GM21528 (cell line): ENCODE data around the gene SH3PXD2A.

Experiments used
- ATAC-seq: cut with Tn5 transposase; IDR thresholded peaks from one replicate; pipeline ENCODE4 v1.9.1; 2021; ENCODE audit warnings: mild to moderate bottlenecking, moderate library complexity; ENCODE audit not compliant: unreplicated experiment, low FRiP score

Gene SH3PXD2A

GRCh38 chr10:103836273-103836672 lies 19.1 kb downstream of the SH3PXD2A start:
- ATAC-seq, result no peak

- no peak for ATAC-seq
Measured at GRCh38 chr10:103835096-103836050, 20.0 kb downstream of the SH3PXD2A start.

GRCh38 chr10:103834436-103835095 lies 20.8 kb downstream of the SH3PXD2A start:
- ATAC-seq, result no peak

- ATAC-seq, result no peak
Measured at GRCh38 chr10:103833731-103834365, 21.5 kb downstream of the SH3PXD2A start.

GRCh38 chr10:103832806-103833205 lies 22.6 kb downstream of the SH3PXD2A start:
- no peak for ATAC-seq

- ATAC-seq, result no peak
Measured at GRCh38 chr10:103829838-103830465, 25.4 kb downstream of the SH3PXD2A start.

GRCh38 chr10:103829278-103829677 lies 26.1 kb downstream of the SH3PXD2A start:
- no peak for ATAC-seq

GRCh38 chr10:103828587-103829197 lies 26.7 kb downstream of the SH3PXD2A start:
- no peak for ATAC-seq

GRCh38 chr10:103828107-103828506 lies 27.3 kb downstream of the SH3PXD2A start:
- ATAC-seq, result no peak

GRCh38 chr10:103826885-103827284 lies 28.5 kb downstream of the SH3PXD2A start:
- ATAC-seq, result no peak

- no peak for ATAC-seq
Measured at GRCh38 chr10:103824281-103824680, 31.1 kb downstream of the SH3PXD2A start.

GRCh38 chr10:103823706-103824272 lies 31.6 kb downstream of the SH3PXD2A start:
- ATAC-seq, result no peak

- no peak for ATAC-seq
Measured at GRCh38 chr10:103822800-103823199, 32.6 kb downstream of the SH3PXD2A start.

GRCh38 chr10:103822107-103822716 lies 33.2 kb downstream of the SH3PXD2A start:
- no peak for ATAC-seq

- ATAC-seq, result no peak
Measured at GRCh38 chr10:103820101-103821062, 35.0 kb downstream of the SH3PXD2A start.

GRCh38 chr10:103819493-103819892 lies 35.9 kb downstream of the SH3PXD2A start:
- ATAC-seq, result no peak

- ATAC-seq, result no peak
Measured at GRCh38 chr10:103818765-103819374, 36.5 kb downstream of the SH3PXD2A start.

- no peak for ATAC-seq
Measured at GRCh38 chr10:103818105-103818504, 37.3 kb downstream of the SH3PXD2A start.
